ENCODE measurements around the gene CSTPP1.
"Not testable (repeated sequence)": the region's sequence is repeated elsewhere in the genome, so short reads cannot be mapped to it uniquely, and the experiment has no call there.

The CSTPP1 gene

GRCh38 chr11:47188259-47188658 is 251.7 kb downstream of the CSTPP1 start:
- no peak for DNase-seq (ENCODE audit: low read depth)
- H3K4me3 ChIP-seq (ENCODE audit: low read length), result no peak overlapping the region
- TF ChIP-seq CTCF (conservative IDR thresholded peaks at IDR 0.05; ENCODE audit: low read depth, low read length), result no peak

- no peak for DNase-seq (ENCODE audit: low read depth)
- no peak overlapping the region for H3K4me3 ChIP-seq (ENCODE audit: low read length)
- no peak for TF ChIP-seq CTCF (conservative IDR thresholded peaks at IDR 0.05; ENCODE audit: low read depth, low read length)
These were observed 252.7 kb downstream of the CSTPP1 start for GRCh38 chr11:47189100-47189834.

GRCh38 chr11:47191137-47191536 is 254.6 kb downstream of the CSTPP1 start:
- DNase-seq (ENCODE audit: low read depth), result not testable (repeated sequence)

GRCh38 chr11:47192111-47192510 is 255.6 kb downstream of the CSTPP1 start:
- TF ChIP-seq CTCF (conservative IDR thresholded peaks at IDR 0.05; ENCODE audit: low read depth, low read length), result no peak
- no peak for DNase-seq (ENCODE audit: low read depth)
- H3K4me3 ChIP-seq (ENCODE audit: low read length), result no peak overlapping the region

More at GRCh38 chr11:47191137-47191536, 254.6 kb downstream of the CSTPP1 start:
- not testable (repeated sequence) for H3K4me3 ChIP-seq (ENCODE audit: low read length)

GRCh38 chr11:47198161-47198560 is 261.6 kb downstream of the CSTPP1 start:
- not testable (repeated sequence) for H3K4me3 ChIP-seq (ENCODE audit: low read length); DNase-seq (ENCODE audit: low read depth)

GRCh38 chr11:47201015-47201414 is 264.5 kb downstream of the CSTPP1 start:
- TF ChIP-seq CTCF (conservative IDR thresholded peaks at IDR 0.05; ENCODE audit: low read depth, low read length), result no peak
- H3K4me3 ChIP-seq (ENCODE audit: low read length), result no peak overlapping the region
- no peak for DNase-seq (ENCODE audit: low read depth)

- no peak for DNase-seq (ENCODE audit: low read depth)
- TF ChIP-seq CTCF (conservative IDR thresholded peaks at IDR 0.05; ENCODE audit: low read depth, low read length), result no peak
- H3K4me3 ChIP-seq (ENCODE audit: low read length), result no peak overlapping the region
These were observed 266.0 kb downstream of the CSTPP1 start for GRCh38 chr11:47202576-47202975.

- no peak for TF ChIP-seq CTCF (conservative IDR thresholded peaks at IDR 0.05; ENCODE audit: low read depth, low read length)
- H3K4me3 ChIP-seq (ENCODE audit: low read length), result no peak overlapping the region
- DNase-seq (ENCODE audit: low read depth), result no peak
These were observed 268.1 kb downstream of the CSTPP1 start for GRCh38 chr11:47204637-47204989.

- not testable (repeated sequence) for DNase-seq (ENCODE audit: low read depth); H3K4me3 ChIP-seq (ENCODE audit: low read length)
These were observed 270.0 kb downstream of the CSTPP1 start for GRCh38 chr11:47206577-47206976.
